HepG2 (cell line): ENCODE data around the gene BMP8A. TPM values are rescaled to one million over a fixed set of nuclear protein-coding genes. Genes with fewer than 3 reads are reported as not detected.

Experiments used
- ATAC-seq: fragments of 200-7000 bp; cut with Tn5 transposase; 3 replicates; pipeline ENCODE4 v1.9.1; 2020; ENCODE audit warnings: mild to moderate bottlenecking, moderate library complexity
- BruUV-seq: library from RNA; stranded (reverse); fragments of 400-500 nt; replicated peaks from 2 replicates; lab custom pipeline; 2021; lab: Mats Ljungman, UMichigan
- CTCF ChIA-PET: fragments of 300-600 bp; formaldehyde crosslinking; extraction: SDS; loops from one replicate; lab custom pipeline; 2021; ENCODE audit warnings: low total read pairs, inconsistent platforms, low intra/inter-chr PET ratio; lab: Yijun Ruan, JAX
- POLR2A ChIA-PET: fragments of 350-600 bp; sonication (Branson Sonifier 250); formaldehyde crosslinking; loops from one replicate; lab custom pipeline; 2020; ENCODE audit warnings: antibody characterized with exemption, inconsistent platforms; lab: Yijun Ruan, JAX
- DNase-seq: peaks from one replicate; pipeline ENCODE4 v3.0.0-alpha.2; 2015; ENCODE audit warnings: low spot score
- FAIRE-seq: peaks from 3 replicates; lab custom pipeline; 2011; peaks lifted over from hg19 to GRCh38; lab: Jason Lieb, UNC
- H2AFZ ChIP-seq: one replicate; pipeline ENCODE4 v1.6.1; 2011; ENCODE audit warnings: low read length, inconsistent platforms
- H3K27ac ChIP-seq: fragments of 300-600 bp; 3 replicates; pipeline ENCODE4 v1.8.0; 2011; ENCODE audit warnings: mixed run types, mild to moderate bottlenecking, mixed read lengths, low read length, inconsistent platforms; ENCODE audit not compliant: insufficient read depth; ENCODE audit errors: extremely low read length
- H3K27me3 ChIP-seq, 2 experiments: fragments of 200-600 bp in 1 of 2; 2 replicates in 1 of 2; 3 replicates in 1 of 2; pipeline versions ENCODE4 v1.6.0 to v1.8.0; 2011; ENCODE audit warnings: low read length in 2 of 2, mild to moderate bottlenecking in 2 of 2, moderate library complexity in 2 of 2, inconsistent platforms in 1 of 2; ENCODE audit not compliant: insufficient read depth in 2 of 2, control insufficient read depth in 1 of 2
- H3K36me3 ChIP-seq, 2 experiments: fragments of 200-600 bp in 1 of 2; replicated peaks in 1 of 2; 2 replicates in 1 of 2; 3 replicates in 1 of 2; pipeline versions ENCODE4 v1.5.1 to v1.8.0; 2011; ENCODE audit warnings: low read length in 2 of 2, inconsistent platforms in 1 of 2; ENCODE audit not compliant: insufficient read depth in 2 of 2, control insufficient read depth in 1 of 2
- H3K4me1 ChIP-seq: 2 replicates; pipeline ENCODE4 v1.5.1; 2012; ENCODE audit warnings: low read length, inconsistent platforms; ENCODE audit not compliant: insufficient read depth
- H3K4me2 ChIP-seq: 2 replicates; pipeline ENCODE4 v1.6.0; 2011; ENCODE audit warnings: low read depth, low read length, inconsistent platforms
- H3K4me3 ChIP-seq, 3 experiments: fragments of 200-600 bp in 1 of 3; sonication (generic), shearing (Covaris generic) in 1 of 3; replicated peaks in 1 of 3; 2 replicates each; pipeline ENCODE4 v1.5.1; 2011 to 2016; ENCODE audit warnings: low read length in 3 of 3, inconsistent platforms in 2 of 3, low read depth in 2 of 3, mild to moderate bottlenecking in 2 of 3, control low read depth in 1 of 3, mixed read lengths in 1 of 3; ENCODE audit not compliant: insufficient read depth in 1 of 3
- H3K79me2 ChIP-seq: one replicate; pipeline ENCODE4 v1.6.1; 2011; ENCODE audit warnings: low read length, inconsistent platforms; ENCODE audit not compliant: insufficient read depth
- H3K9ac ChIP-seq: 2 replicates; pipeline ENCODE4 v1.6.0; 2011; ENCODE audit warnings: mild to moderate bottlenecking, low read depth, low read length, inconsistent platforms; ENCODE audit not compliant: insufficient read depth
- H3K9me3 ChIP-seq: 2 replicates; pipeline ENCODE4 v1.5.1; 2012; ENCODE audit warnings: mild to moderate bottlenecking, low read length
- H4K20me1 ChIP-seq: 2 replicates; pipeline ENCODE4 v1.6.0; 2011; ENCODE audit warnings: inconsistent platforms, mild to moderate bottlenecking, low read length, moderate library complexity; ENCODE audit not compliant: insufficient read depth
- DNMT3B ChIP-seq: conservative IDR thresholded peaks from 2 replicates; pipeline ENCODE4 v1.6.1; 2016; ENCODE audit warnings: missing biosample characterization, control low read depth
- ELF1 ChIP-seq: sonication (generic); formaldehyde crosslinking; IDR thresholded peaks from 2 replicates; pipeline ENCODE4 v1.4.0; 2020; ENCODE audit warnings: missing genetic modification reagents
- GABPB1 ChIP-seq: IDR thresholded peaks from 2 replicates; pipeline ENCODE4 v1.6.1; 2016; ENCODE audit warnings: mild to moderate bottlenecking, missing genetic modification reagents, moderate library complexity, missing compliant biosample characterization
- KLF13 ChIP-seq: sonication (generic); formaldehyde crosslinking; IDR thresholded peaks from 2 replicates; pipeline ENCODE4 v1.4.0; 2020; ENCODE audit warnings: mild to moderate bottlenecking, missing genetic modification reagents
- MAF1 ChIP-seq: sonication (generic); formaldehyde crosslinking; IDR thresholded peaks from 2 replicates; pipeline ENCODE4 v1.5.0; 2020; ENCODE audit warnings: missing genetic modification reagents, borderline replicate concordance
- MATR3 ChIP-seq: sonication (generic); formaldehyde crosslinking; IDR thresholded peaks from 2 replicates; pipeline ENCODE4 v1.4.0; 2020; ENCODE audit warnings: missing genetic modification reagents
- NR1H2 ChIP-seq: sonication (generic); formaldehyde crosslinking; IDR thresholded peaks from 2 replicates; pipeline ENCODE4 v1.8.1; 2022; ENCODE audit warnings: low read depth, missing genetic modification reagents, borderline replicate concordance
- ZNF138 ChIP-seq: sonication (generic); formaldehyde crosslinking; IDR thresholded peaks from 2 replicates; pipeline ENCODE4 v1.5.0; 2020; ENCODE audit warnings: mild to moderate bottlenecking, low read depth, missing genetic modification reagents
- ZNF160 ChIP-seq: sonication (generic); formaldehyde crosslinking; IDR thresholded peaks from 2 replicates; pipeline ENCODE4 v1.8.0; 2022; ENCODE audit warnings: mild to moderate bottlenecking, inconsistent platforms, missing genetic modification reagents
- ZNF30 ChIP-seq: sonication (generic); formaldehyde crosslinking; IDR thresholded peaks from 2 replicates; pipeline ENCODE4 v1.5.0; 2020; ENCODE audit warnings: mild to moderate bottlenecking, missing genetic modification reagents
- ZSCAN9 ChIP-seq: IDR thresholded peaks from 2 replicates; pipeline ENCODE4 v1.6.1; 2016; ENCODE audit warnings: borderline replicate concordance
- WGBS: methylation state at CpG from one replicate; pipeline ENCODE4 v1.1.6; 2017; ENCODE audit warnings: low lambda C conversion rate; 5-methylcytosine and 5-hydroxymethylcytosine counted together
- in situ Hi-C: cut with HindIII; loops from 2 replicates; pipeline ENCODE4 v1.10.0; 2017; ENCODE audit warnings: low pct_unique_long_range_greater_than_20kb; ENCODE audit not compliant: extremely low pct_ligation_motif_present
- intact Hi-C: fragments of 100-400 bp; cut with micrococcal nuclease; formaldehyde crosslinking; loops from one replicate; pipeline ENCODE4 v1.10.0; 2022; ENCODE audit not compliant: unreplicated experiment
- polyA plus RNA-seq, 8 experiments: library from polyadenylated mRNA; depleted of rRNA in 3 of 8; stranded (reverse) in 7 of 8; unstranded in 1 of 8; fragments of >200 nt; fragmentation: Illumina TruSeq in 4 of 8; extraction: Trizol in 4 of 8; gene quantifications; 2 replicates each; pipeline versions ENCODE4 v1.2.1 to v1.2.3, GENCODE V29; 2011 to 2016; ENCODE audit warnings: low read depth in 4 of 8, missing spikeins in 1 of 8, mixed read lengths in 1 of 8; ENCODE audit not compliant: insufficient read depth in 1 of 8
- total RNA-seq, 5 experiments: library from RNA; depleted of rRNA; stranded (reverse); fragments of >200 nt; fragmentation: Illumina TruSeq; extraction: Trizol; gene quantifications; 2 replicates each; pipeline ENCODE4 v1.2.3, GENCODE V29; 2016; ENCODE audit warnings: low read depth in 1 of 5
- TF ChIP-seq, protein P1 (sequence below): IDR thresholded peaks from 2 replicates; pipeline ENCODE4 v1.6.1; 2012; ENCODE audit warnings: inconsistent platforms
- TF ChIP-seq, protein P2 (sequence below): sonication (generic); formaldehyde crosslinking; IDR thresholded peaks from 2 replicates; pipeline ENCODE4 v1.8.0; 2022; ENCODE audit warnings: mild to moderate bottlenecking, missing genetic modification reagents; ENCODE audit not compliant: insufficient replicate concordance
- TF ChIP-seq, protein P3 (sequence below): IDR thresholded peaks from 2 replicates; pipeline ENCODE4 v1.6.1; 2012; ENCODE audit warnings: low read length, improper control_type of control experiment
- TF ChIP-seq, protein P4 (sequence below): sonication (generic); formaldehyde crosslinking; IDR thresholded peaks from 2 replicates; pipeline ENCODE4 v1.4.0; 2020; ENCODE audit warnings: missing genetic modification reagents
- TF ChIP-seq, protein P5 (sequence below): IDR thresholded peaks from 2 replicates; pipeline ENCODE4 v1.6.1; 2018; ENCODE audit warnings: missing genetic modification reagents

Gene BMP8A
- total and polyA plus RNA-seq, 2 of the 13 experiments (the other 11 are each of a cell fraction or from before 2014, with no cell fraction given), result 0.05 TPM; not detected in 1

DNA sequence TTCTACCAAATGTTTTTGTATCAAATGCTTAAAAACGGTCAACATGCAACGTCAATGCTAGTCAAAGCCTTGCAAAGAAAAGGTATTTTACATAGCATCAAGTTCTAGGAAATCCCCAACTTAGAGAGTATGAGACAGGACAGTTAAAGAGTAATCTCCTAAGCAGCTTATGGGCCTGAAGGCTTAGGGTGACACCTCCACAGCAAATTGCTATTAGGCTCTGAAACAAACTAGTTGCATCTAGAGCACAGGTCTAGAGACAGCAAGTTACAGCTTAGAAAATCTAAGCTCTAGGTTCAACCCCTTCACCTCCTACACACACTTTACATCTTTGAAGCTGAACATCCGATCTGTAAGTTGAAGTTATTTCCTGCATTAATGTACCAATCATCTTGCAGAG is 71.5 kb downstream of the BMP8A start:
- no peaks in the 10 kb centered on the region for H3K27me3 ChIP-seq
- peaks cover 18% of the 10 kb centered on the region for H3K79me2 ChIP-seq
- no peak overlapping the region for H2AFZ ChIP-seq
- no peak overlapping the region for H3K4me2 ChIP-seq
- in situ Hi-C loops (no loop called here), intact Hi-C loops (no loop called here)
- no peak overlapping the region for H3K4me3 ChIP-seq
- peaks cover 46 to 78% of the 10 kb centered on the region in 2 experiments for H3K36me3 ChIP-seq
- no TSS peak for BruUV-seq
- H3K4me1 ChIP-seq, result peaks cover 21% of the 10 kb centered on the region
- DNase-seq, result no peak
- no peak for FAIRE-seq
- no peak overlapping the region for H3K9ac ChIP-seq
- no peak for ATAC-seq
- H3K9me3 ChIP-seq, result no peaks in the 10 kb centered on the region
- CTCF ChIA-PET, result no interaction called here
- H3K27ac ChIP-seq, result no peak overlapping the region
- WGBS, result 97% methylated on average over 3 of the region's 3 CpGs
- H4K20me1 ChIP-seq, result peaks cover 27% of the 10 kb centered on the region
- POLR2A ChIA-PET, result no interaction called here
- TF ChIP-seq DNMT3B (CRISPR knock-in tag) (no peak), ZSCAN9 (CRISPR knock-in tag) (no peak), GABPB1 (CRISPR knock-in tag) (no peak), ZNF30 (CRISPR knock-in tag) (no peak), MAF1 (CRISPR knock-in tag) (no peak), ZNF138 (CRISPR knock-in tag) (no peak), NR1H2 (CRISPR knock-in tag) (no peak), ZNF160 (CRISPR knock-in tag) (no peak), KLF13 (CRISPR knock-in tag) (no peak), MATR3 (CRISPR knock-in tag) (no peak), ELF1 (no peak)
- TF ChIP-seq, protein P1, sequence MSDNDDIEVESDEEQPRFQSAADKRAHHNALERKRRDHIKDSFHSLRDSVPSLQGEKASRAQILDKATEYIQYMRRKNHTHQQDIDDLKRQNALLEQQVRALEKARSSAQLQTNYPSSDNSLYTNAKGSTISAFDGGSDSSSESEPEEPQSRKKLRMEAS, result no peak
- TF ChIP-seq, protein P2, sequence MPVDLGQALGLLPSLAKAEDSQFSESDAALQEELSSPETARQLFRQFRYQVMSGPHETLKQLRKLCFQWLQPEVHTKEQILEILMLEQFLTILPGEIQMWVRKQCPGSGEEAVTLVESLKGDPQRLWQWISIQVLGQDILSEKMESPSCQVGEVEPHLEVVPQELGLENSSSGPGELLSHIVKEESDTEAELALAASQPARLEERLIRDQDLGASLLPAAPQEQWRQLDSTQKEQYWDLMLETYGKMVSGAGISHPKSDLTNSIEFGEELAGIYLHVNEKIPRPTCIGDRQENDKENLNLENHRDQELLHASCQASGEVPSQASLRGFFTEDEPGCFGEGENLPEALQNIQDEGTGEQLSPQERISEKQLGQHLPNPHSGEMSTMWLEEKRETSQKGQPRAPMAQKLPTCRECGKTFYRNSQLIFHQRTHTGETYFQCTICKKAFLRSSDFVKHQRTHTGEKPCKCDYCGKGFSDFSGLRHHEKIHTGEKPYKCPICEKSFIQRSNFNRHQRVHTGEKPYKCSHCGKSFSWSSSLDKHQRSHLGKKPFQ (CRISPR knock-in tag), result no peak
- TF ChIP-seq, protein P3, sequence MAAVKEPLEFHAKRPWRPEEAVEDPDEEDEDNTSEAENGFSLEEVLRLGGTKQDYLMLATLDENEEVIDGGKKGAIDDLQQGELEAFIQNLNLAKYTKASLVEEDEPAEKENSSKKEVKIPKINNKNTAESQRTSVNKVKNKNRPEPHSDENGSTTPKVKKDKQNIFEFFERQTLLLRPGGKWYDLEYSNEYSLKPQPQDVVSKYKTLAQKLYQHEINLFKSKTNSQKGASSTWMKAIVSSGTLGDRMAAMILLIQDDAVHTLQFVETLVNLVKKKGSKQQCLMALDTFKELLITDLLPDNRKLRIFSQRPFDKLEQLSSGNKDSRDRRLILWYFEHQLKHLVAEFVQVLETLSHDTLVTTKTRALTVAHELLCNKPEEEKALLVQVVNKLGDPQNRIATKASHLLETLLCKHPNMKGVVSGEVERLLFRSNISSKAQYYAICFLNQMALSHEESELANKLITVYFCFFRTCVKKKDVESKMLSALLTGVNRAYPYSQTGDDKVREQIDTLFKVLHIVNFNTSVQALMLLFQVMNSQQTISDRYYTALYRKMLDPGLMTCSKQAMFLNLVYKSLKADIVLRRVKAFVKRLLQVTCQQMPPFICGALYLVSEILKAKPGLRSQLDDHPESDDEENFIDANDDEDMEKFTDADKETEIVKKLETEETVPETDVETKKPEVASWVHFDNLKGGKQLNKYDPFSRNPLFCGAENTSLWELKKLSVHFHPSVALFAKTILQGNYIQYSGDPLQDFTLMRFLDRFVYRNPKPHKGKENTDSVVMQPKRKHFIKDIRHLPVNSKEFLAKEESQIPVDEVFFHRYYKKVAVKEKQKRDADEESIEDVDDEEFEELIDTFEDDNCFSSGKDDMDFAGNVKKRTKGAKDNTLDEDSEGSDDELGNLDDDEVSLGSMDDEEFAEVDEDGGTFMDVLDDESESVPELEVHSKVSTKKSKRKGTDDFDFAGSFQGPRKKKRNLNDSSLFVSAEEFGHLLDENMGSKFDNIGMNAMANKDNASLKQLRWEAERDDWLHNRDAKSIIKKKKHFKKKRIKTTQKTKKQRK, result no peak
- TF ChIP-seq, protein P4, sequence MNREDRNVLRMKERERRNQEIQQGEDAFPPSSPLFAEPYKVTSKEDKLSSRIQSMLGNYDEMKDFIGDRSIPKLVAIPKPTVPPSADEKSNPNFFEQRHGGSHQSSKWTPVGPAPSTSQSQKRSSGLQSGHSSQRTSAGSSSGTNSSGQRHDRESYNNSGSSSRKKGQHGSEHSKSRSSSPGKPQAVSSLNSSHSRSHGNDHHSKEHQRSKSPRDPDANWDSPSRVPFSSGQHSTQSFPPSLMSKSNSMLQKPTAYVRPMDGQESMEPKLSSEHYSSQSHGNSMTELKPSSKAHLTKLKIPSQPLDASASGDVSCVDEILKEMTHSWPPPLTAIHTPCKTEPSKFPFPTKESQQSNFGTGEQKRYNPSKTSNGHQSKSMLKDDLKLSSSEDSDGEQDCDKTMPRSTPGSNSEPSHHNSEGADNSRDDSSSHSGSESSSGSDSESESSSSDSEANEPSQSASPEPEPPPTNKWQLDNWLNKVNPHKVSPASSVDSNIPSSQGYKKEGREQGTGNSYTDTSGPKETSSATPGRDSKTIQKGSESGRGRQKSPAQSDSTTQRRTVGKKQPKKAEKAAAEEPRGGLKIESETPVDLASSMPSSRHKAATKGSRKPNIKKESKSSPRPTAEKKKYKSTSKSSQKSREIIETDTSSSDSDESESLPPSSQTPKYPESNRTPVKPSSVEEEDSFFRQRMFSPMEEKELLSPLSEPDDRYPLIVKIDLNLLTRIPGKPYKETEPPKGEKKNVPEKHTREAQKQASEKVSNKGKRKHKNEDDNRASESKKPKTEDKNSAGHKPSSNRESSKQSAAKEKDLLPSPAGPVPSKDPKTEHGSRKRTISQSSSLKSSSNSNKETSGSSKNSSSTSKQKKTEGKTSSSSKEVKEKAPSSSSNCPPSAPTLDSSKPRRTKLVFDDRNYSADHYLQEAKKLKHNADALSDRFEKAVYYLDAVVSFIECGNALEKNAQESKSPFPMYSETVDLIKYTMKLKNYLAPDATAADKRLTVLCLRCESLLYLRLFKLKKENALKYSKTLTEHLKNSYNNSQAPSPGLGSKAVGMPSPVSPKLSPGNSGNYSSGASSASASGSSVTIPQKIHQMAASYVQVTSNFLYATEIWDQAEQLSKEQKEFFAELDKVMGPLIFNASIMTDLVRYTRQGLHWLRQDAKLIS (CRISPR knock-in tag), result no peak
- TF ChIP-seq, protein P5, sequence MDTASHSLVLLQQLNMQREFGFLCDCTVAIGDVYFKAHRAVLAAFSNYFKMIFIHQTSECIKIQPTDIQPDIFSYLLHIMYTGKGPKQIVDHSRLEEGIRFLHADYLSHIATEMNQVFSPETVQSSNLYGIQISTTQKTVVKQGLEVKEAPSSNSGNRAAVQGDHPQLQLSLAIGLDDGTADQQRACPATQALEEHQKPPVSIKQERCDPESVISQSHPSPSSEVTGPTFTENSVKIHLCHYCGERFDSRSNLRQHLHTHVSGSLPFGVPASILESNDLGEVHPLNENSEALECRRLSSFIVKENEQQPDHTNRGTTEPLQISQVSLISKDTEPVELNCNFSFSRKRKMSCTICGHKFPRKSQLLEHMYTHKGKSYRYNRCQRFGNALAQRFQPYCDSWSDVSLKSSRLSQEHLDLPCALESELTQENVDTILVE (CRISPR knock-in tag), result no peak
